ENCODE results near the gene FMN2.
"Not testable (repeated sequence)": the region's sequence is repeated elsewhere in the genome, so short reads cannot be mapped to it uniquely, and the experiment has no call there.

Gene FMN2

DNA sequence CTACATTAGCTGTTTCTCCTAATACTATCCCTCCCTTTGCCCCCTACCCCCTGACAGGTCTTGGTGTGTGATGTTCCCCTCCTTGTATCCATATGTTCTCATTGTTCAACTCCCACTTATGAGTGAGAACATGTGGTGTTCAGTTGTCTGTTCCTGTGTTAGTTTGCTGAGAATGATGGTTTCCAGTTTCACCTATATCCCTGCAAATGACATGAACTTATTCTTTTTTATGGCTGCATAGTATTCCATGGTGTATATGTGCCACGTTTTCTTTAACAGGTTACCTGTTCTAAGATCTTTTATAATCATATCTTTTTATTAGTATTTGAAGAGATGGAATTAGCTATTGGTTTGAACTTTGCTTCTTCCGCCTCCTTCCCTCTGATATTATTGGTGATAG is 172.8 kb downstream of the FMN2 start:
- DNase-seq = not testable (repeated sequence)

DNA sequence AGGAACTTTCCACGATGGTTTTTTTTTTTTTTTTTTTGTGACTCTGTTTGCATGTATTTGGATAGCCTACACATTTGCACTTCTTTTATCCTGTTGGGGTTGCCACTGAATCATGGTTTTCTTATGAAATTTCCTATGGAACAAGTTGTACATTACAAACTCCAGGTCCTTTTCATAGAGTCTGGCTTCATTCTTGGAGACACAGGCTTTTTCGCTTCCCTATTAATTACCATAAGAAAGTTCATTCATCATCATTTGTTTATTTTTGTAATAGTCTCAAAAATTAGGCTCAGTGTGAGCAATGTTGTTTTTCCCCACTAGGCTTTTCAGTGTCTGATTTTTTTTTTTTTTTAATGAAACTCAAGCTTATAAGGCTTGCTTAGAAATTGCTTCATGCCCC is 179.4 kb downstream of the FMN2 start:
- no peak for DNase-seq

DNA sequence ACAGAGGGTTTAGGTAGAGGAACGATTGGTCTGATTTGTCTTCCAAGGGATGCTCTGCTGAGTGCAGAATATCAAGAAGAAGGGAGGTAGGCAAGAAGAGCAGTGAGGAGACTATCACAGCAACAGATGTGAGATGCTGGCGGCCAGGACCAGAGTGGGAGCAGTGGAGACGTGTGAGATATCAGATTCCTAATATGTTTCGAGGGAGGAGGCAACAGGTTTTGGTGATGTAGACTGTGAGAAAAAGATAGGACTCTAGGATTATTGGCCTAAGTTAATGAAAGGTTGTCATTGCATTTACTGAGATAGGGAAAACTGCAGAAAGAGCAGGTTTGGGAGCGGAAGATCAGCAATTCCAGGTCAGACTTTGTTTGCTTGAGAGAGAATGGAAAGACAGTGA is 182.9 kb downstream of the FMN2 start:
- DNase-seq = no peak

DNA sequence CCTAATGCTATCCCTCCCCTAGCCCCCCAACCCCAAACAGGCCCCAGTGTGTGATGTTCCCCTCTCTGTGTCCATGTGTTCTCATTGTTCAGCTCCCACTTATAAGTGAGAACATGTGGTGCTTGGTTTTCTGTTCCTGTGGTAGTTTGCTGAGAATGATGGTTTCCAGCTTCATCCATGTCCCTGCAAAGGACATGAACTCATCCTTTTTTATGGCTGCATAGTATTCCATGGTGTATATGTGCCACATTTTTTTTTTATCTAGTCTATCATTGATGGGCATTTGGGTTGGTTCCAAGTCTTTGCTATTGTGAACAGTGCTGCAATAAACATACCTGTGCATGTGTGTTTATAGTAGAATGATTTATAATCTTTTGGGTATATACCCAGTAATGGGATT is 183.5 kb downstream of the FMN2 start:
- not testable (repeated sequence) for DNase-seq

DNA sequence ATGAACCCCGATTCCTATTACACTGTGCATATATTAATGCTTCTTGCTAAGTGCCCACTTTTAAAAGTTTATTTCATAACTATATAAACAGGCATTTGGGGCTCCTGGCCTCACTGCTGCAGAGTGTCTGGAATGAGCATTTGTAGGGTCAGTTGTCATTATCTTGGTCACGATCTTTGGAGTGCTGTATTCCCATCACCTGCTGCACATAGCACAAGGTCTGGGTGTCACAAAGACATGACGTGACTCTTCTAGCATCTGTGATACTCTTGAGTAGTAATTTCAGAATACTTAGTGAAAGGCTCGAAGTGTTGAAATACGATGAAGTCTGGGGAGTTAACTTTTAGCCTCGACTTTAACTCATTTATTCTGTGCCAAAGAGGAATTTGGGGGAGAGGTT is 186.4 kb downstream of the FMN2 start:
- no peak for DNase-seq

- no peak for DNase-seq
Observed at GRCh38 chr1:240280560-240281322, 189.1 kb downstream of the FMN2 start.

GRCh38 chr1:240282061-240282830 is 190.6 kb downstream of the FMN2 start:
- no peak for DNase-seq

DNA sequence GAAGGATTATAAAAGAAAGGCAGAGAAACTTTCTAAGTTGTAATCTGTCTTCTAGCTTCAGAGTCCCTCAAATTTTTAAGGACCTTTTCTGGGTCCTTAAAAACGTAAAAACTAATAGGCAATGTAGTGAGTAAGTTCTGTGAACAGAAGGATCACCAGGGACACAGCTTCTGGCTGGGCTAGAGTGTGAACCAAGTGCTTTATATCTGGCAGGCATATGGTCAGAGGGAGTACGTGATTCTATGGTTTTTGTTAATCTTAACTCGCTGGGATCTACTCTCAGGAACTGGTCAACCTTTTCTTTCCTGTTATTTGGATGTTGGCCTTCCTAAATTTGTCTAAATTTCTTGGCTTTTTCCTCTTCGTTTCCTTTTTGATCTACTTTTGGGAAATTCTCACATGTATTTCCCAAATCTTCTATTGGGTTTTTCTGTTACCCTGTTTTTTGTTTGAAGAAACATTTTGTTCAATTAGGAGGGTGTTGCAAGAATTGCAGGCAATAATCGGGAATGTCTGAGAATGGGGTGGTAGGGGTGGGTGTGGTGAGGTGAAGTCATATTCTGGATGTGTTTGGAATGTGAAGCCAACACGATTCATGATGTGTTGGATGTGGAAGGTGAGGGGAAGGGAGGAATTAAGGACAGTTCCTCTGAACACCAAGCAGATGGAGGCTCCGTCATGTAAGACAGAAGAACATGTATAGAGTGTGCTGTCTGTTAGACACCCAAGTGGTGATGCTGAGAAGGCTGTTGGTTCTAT is 193.2 kb downstream of the FMN2 start:
- no peak for DNase-seq

- DNase-seq = no peak
Observed at GRCh38 chr1:240285540-240285939, 193.9 kb downstream of the FMN2 start.

DNA sequence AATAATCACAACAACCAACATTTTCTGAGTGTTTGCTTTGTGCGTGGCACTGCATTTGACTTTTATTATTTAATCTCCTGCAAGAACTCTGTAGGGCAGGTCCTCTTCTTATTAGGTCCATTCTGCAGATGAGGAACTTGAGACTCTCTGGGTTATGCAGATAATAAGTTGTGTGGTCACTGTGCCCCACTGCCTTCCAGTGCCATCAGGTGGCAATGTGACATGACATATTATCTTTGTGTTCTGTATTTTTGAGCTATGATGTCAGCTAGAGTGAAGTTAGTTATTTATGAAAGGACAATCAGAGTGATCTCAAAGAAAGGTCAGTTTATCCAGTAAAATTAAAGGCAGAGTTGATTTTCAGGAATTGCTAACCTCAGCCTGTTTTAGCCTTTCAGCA is 196.0 kb downstream of the FMN2 start:
- DNase-seq = no peak

- peak; percentile 5 for DNase-seq
Observed at GRCh38 chr1:240293706-240294105, 202.0 kb downstream of the FMN2 start.

DNA sequence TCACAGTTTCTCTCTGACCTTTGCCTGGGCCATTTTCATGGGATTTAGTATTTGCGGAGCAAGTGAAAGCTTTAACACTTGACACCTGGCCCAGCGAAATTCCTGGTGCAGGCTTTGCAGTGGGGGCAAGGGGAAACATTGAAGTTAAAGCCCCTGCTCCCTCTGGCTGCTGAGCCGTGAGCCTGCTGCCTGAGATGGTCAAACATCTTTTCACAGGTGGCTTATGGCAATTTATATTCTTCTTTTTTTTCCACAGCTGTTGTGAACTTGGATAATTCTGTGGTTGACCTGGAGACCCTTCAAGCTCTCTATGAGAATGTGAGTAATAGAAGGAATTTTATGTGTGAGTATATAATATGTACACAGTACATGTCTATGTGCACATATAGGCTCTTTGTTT is 202.9 kb downstream of the FMN2 start:
- DNase-seq = no peak

DNA sequence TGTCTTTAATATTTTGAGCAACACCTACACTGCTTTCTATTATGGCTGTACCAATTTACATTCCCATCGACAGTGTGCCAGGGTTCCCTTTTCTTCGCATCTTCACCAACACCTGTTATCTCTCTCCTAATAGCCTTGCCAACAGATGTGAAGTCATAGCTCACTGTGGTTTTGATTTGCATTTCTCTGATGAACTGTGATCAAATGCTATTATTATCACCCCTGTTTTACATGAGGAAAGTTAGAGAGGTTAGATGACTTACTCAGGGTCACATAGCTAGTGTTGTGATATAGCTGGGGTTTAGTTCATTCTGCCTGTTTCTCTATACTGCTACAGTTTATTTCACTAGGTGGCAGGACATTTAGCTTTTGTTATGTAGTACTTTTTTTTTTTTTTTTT is 204.1 kb downstream of the FMN2 start:
- DNase-seq = no peak

GRCh38 chr1:240304466-240304865 is 212.8 kb downstream of the FMN2 start:
- no peak for DNase-seq

GRCh38 chr1:240306673-240307072 is 215.0 kb downstream of the FMN2 start:
- no peak for DNase-seq

DNA sequence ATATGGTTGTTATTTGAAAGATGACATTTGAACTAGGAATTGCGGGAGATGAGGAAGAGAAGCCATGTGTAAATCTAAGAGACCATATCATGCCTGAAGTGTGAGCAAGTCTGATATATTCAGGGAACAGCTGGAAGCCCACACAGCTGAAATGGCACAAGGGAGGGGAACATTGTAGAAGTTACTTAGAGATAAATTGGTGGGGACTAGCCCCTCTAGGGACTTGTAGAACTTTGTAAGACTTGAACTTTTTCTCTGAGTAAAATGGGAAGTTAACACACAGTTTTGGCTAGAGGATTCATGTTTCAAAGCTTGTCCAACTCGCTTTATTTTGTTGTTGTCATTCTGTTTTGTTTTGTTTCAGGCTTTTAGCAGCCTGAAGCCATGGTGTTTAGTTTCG is 216.4 kb downstream of the FMN2 start:
- DNase-seq = no peak

GRCh38 chr1:240309769-240310168 is 218.1 kb downstream of the FMN2 start:
- DNase-seq = no peak

- no peak for DNase-seq
Observed at GRCh38 chr1:240310226-240310925, 218.7 kb downstream of the FMN2 start.

DNA sequence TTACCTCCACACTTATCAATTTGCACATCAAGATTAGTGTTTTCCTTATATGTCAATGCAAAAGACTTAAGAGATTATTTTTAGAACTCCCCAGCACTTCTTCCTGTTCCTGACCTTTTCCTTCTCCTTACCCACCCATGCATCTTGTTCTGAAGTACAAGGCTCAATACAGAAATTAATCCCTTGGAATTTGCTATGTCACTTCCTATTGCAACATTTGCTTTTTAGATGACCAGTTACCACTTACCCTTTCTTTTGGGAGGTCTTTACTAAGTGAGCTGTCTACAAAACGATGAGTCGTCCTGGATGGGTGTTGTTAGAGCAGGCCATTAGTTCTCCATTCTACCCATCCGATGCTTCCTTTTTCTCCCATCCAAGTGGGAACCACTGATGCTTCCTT is 221.2 kb downstream of the FMN2 start:
- DNase-seq = no peak

DNA sequence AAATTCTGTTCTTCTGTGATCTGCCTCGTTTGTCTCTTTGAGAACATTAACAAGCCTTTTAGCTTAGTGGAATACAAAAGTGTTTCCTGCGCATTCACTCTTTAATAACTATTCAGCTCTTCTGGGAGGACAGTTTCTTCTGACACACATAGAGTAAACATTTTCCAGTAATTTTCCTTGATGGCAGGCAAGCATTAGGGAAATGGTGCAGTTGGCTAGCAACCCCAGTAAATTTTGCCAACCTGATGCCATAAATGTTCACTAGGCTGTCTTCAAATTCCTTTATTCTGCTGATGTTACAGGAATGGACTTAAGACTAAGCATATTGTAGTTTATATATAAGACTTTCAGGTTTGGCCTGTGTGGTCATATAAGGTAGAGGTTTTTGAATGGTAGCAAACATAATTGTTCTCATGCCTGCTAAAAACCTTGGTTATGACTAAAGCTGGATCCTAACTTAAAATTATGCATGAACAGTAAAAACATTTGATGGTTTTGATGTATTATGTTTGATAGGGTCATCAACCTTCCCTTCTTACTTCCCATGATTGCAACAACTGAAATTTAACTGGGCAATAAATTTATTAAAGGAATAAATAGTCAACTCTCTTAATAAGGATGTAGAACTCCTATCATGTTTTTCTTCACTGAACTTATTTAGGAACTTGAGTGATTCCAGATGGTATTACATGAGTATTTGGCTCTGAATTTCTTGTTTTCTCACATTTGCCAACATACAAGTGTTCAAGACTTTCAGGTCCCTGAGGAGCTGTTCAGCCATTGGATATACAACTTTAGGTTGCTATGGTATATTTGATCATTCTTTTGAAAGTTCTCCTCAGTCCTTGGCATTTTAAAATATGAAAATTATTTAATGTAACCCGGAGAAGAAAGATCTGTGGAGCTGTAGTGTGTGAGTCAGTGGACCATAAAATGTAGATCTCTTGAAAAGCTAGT is 223.4 kb downstream of the FMN2 start:
- DNase-seq = no peak

DNA sequence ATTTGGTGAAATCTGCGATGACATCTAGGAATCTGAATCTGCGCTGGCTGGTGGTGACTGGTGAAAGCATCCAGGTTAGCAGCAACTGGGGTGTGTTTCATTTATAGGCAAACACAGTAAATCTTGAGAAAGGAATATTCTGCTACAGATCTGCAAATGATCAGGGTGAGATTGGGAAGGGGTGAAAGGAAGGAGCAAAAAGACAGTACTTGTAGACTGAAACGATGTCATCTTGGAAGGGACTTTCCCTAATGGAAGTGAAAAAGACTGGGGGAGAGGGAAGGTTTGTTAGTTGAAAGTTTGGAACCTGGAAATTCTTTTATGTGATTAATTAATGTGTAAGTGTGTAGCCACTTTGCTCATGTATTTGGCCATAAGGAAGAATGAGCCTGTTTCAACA is 228.3 kb downstream of the FMN2 start:
- DNase-seq = no peak

DNA sequence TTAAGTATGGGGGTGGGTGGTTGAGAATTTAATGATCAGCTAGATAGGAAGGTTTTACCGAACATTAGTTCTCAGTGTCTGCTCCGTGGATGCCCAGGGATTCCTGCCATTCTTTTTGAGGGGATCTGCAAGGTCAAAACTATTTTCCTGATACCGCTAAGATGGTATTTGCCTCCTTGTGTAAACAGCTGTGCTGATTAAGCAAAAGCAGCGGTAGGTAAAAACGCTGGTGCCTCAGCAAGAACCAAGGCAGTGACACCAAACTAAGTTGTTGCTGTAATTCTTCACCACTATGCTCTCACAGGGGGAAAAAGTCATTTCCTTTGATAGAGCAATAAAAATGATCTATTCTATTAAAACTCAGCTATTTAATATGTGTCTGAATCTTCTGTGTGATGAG is 229.0 kb downstream of the FMN2 start:
- no peak for DNase-seq

All from NCI-H1105 treated with DMSO at 0.1 percent for 48 hours (cell line).